ENCODE measurements around the gene FKBP15. TPM values are rescaled to one million over a fixed set of nuclear protein-coding genes. Genes with fewer than 3 reads are reported as not detected.
"Not testable (repeated sequence)": the region's sequence is repeated elsewhere in the genome, so short reads cannot be mapped to it uniquely, and the experiment has no call there.

FKBP15 gene, protein sequence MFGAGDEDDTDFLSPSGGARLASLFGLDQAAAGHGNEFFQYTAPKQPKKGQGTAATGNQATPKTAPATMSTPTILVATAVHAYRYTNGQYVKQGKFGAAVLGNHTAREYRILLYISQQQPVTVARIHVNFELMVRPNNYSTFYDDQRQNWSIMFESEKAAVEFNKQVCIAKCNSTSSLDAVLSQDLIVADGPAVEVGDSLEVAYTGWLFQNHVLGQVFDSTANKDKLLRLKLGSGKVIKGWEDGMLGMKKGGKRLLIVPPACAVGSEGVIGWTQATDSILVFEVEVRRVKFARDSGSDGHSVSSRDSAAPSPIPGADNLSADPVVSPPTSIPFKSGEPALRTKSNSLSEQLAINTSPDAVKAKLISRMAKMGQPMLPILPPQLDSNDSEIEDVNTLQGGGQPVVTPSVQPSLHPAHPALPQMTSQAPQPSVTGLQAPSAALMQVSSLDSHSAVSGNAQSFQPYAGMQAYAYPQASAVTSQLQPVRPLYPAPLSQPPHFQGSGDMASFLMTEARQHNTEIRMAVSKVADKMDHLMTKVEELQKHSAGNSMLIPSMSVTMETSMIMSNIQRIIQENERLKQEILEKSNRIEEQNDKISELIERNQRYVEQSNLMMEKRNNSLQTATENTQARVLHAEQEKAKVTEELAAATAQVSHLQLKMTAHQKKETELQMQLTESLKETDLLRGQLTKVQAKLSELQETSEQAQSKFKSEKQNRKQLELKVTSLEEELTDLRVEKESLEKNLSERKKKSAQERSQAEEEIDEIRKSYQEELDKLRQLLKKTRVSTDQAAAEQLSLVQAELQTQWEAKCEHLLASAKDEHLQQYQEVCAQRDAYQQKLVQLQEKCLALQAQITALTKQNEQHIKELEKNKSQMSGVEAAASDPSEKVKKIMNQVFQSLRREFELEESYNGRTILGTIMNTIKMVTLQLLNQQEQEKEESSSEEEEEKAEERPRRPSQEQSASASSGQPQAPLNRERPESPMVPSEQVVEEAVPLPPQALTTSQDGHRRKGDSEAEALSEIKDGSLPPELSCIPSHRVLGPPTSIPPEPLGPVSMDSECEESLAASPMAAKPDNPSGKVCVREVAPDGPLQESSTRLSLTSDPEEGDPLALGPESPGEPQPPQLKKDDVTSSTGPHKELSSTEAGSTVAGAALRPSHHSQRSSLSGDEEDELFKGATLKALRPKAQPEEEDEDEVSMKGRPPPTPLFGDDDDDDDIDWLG
- polyA plus RNA-seq (2012; ENCODE audit: insufficient read depth, insufficient read length) = 24.1 TPM

DNA sequence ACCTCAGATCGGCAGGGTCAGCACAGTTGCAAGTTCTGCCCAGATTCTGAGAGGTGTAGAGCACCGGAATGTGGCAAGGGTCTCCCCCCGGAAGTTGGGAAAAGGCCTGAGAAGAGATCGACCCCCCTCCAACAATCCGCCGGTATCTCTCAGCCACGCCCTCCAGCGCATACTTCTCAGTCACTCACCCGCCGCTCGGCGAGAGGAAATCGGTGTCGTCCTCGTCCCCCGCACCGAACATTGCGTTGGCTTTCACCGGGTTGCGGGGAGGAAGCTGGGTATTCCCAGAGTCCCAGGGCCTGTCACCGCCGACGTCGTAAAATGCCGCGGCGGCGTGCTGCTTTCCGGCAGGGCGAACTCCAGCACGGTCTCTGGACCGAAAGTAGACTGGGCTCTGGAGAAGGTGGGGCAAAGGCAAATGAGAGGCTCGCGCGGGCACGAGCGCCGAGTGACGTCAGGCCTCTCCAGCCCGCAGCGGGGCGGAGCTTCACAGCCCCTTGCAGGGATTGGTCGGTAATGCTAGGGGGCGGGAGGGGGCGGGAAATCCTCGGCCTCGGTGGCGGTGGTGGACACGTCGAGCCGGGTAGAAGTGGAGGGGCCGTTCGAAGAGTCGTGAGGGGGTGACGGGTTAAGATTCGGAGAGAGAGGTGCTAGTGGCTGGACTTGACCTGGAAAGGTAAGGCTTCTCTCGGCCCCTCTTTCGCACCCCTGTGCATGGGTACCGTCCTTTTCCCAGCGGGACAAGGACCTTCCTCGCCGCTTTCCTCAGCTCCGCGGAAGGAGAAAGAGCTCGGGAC is at the start of gene FKBP15, which contains the start of gene SLC31A1:
TSS of gene FKBP15 (minus strand) at position 275 of the 797 bp plus-strand sequence. CDS start at position 241, 34 bp downstream.
TSS of gene SLC31A1 (plus strand) at position 542 of the 797 bp plus-strand sequence. CDS start 34,605 bp downstream, outside the sequence.
- peak within 1 kb of the TSS; percentile 99 for H3K4me3 ChIP-seq (ENCODE audit: low read length)
- peak; percentile 96 for DNase-seq (ENCODE audit: low read depth, low spot score)

DNA sequence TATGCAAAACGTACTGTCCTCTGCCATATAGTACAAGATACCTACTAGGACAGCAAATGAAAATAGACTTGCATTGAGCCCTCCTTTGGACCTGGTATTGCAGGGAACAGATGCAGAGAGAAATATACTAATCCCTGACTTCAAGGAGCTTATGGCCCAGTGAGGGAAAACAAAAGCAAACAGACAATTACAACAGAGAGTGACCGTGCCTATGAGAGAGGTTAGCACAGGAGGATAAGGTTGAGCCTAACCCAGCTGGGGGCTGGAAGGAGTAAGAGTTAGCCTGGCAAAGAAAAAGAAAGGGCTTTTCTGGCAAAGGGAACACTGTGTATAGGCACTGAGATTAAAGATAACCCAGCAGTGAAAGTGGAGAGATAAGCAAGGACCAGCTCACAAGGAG is 48.8 kb upstream of the FKBP15 start:
- no peak for DNase-seq (ENCODE audit: low read depth, low spot score)
- no peak overlapping the region for H3K4me3 ChIP-seq (ENCODE audit: low read length)

DNA sequence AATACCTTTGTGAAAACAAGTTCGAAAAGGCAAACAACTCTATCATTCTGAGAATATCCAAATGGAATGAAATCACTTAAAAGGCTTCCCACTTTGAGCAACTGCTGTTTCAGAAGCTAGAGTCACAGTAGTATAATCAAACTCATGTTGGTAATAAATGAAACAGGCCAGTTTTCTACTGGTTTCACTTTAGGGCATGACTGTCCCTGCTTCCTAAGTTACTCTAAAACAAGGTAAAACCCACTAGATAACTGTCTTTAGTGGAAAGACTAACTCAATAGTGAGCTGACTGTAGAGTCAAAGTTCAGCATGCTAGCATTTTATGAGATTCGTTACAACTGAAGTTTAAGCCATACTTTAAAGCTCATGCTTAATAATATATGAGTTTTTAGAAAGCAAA is 48.3 kb upstream of the FKBP15 start:
- no peak for DNase-seq (ENCODE audit: low read depth, low spot score)
- H3K4me3 ChIP-seq (ENCODE audit: low read length) = no peak overlapping the region

DNA sequence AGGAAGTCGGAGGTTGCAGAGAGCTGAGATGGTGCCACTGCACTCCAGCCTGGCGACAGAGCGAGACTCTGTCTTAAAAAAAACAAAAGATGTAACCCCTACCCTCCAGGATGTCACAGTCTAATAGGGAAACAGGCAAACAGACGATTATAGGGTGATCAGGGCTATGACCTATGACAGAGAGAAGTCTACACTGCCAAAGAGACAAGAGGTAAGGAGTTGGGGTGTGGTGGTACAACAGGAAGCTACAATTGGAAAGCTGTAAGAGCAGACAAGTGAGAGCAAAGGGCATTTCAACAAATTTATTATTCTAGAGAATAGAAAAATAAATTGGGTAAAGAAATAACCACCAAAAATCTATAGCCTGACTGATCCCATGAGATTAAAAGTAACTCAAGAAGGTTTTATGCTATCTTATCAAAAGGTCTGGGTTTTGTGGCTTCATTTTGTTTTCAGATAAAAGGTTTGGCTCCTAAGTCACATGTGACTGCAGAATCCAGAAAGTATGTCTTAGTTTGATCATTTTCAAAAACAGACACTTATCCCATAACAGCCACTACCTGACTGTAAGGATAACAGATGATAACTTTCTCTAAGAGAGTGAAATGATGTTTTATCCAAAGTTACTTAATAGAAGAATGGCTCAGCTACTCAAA is 47.0 kb upstream of the FKBP15 start:
- no peak for DNase-seq (ENCODE audit: low read depth, low spot score)
- H3K4me3 ChIP-seq (ENCODE audit: low read length) = no peak overlapping the region

DNA sequence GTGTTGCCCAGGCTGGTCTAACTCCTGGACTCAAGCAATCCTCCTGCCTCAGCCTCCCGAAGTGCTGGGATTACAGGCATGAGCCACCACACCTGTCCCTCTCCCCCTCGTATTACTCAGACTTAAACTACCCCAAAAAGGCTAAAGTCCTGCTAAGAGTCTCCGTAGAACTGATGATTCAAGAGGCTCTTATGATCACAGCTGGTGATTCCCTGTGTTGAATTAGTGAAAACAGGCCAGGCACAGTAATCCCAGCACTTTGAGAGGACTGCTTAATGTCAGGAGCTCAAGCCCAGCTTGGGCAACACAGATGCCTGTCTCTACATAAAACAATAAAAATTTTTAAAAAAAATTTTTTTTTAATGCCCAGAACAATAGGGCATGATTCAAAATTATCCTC is 45.1 kb upstream of the FKBP15 start:
- no peak overlapping the region for H3K4me3 ChIP-seq (ENCODE audit: low read length)
- no peak for DNase-seq (ENCODE audit: low read depth, low spot score)

DNA sequence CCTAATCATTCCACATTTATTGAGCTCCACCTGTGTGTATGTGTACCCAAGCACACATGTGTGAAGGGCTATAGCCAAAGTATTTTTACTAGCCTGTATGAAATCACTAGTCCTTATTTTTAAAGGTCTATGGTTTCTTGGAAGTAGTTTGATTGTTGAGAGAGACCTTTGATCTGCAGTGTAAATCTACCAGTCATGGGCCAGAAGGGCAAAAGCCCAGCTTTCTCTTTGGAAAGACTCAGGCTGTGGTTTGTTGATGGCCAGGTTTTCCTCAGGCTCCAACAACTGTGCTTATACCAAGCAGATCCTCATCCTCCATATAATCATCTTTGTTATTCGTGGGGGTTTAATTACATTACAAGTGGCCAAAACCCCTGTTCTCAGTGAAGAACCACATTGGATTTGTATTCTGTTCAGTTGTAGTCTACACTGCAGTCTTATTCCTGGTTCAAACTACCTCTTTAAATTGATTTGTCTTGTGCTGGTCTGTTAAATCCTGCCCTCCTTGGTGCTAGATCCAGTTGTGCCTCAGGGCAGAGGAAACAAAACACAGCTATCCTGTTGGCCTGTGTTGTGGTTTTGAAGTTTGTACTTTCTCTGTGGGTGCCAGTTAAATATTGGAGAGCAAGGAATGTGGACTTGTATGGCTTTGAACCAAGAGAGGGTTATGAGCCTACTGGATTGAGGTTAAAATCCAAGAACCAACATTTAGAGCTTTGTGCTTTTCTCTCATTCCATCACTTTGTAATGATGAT is 41.0 kb upstream of the FKBP15 start:
- no peak overlapping the region for H3K4me3 ChIP-seq (ENCODE audit: low read length)
- DNase-seq (ENCODE audit: low read depth, low spot score) = no peak

DNA sequence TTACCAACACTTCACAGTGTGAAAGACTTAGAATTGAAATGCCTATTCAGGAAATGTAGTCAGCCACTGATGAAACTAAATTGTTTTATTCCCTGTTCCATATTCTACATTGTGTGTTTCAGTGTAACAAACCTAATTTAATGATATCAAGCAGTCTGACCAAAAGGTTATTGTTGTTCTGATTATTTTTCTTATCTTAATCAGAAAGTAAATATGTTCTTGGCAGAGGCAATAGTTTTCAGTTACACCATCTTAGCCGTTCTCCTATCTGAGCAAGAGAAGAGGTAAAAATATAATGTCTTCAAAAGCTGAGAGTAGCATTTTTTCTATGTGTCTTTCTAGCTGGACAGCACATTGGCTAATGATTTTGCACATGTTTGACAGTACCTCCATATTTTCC is 37.2 kb upstream of the FKBP15 start:
- H3K4me3 ChIP-seq (ENCODE audit: low read length) = no peak overlapping the region
- no peak for DNase-seq (ENCODE audit: low read depth, low spot score)

DNA sequence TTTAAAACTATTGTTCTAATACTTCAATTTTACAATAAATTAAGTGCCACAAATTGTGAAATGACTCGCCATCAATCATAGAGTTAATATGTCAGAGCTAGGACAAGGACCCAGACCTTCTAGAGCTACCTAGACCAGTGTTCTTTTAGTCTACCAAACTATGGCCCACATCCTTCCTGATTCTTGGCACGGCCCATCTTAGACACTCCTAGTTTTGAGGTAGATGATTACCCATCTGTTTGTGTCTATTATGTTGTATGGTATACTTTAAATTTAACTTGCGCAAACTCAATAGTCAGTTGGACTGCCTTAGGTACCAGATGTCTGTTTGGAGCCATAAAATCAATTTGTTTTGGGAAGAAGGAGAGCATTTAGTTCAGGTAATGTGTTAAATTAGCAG is 36.8 kb upstream of the FKBP15 start:
- DNase-seq (ENCODE audit: low read depth, low spot score) = no peak
- no peak overlapping the region for H3K4me3 ChIP-seq (ENCODE audit: low read length)

DNA sequence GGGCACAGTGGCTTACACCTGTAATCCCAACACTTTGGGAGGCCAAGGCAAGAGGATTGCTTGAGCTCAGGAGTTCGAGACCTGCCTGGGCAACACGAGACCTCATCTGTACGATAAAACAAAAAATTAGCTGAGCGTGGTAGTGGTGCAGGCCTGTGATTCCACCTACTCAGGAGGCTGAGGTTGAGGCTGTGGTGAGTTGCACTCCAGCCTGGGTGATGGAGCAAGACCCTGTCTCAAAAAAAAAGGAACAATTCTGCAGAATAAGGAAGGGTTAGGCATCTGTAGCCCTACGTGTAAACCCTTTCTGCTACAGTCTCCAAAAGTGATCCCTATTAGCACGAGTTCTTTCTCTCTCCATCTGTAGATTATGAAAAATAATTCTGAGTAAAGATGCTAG is 34.4 kb upstream of the FKBP15 start:
- H3K4me3 ChIP-seq (ENCODE audit: low read length) = no peak overlapping the region
- DNase-seq (ENCODE audit: low read depth, low spot score) = no peak

DNA sequence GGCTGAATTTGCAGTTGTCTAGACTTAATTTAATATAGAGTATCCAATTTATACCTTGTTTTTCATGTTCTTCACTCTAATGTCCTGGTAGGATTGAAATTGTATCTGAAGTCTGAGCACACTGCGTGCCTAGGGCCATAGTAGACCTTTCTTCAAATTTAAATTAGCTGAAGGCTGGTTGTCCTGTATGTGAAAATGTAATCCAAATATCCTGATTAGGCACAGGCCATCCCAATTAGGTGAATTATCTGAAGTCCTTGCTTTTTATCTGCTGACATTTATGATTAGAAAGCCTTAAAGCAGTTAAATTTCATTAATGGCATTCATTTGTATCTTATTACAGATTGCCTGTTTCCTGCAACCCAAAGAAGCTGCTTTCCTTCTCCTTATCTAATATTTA is 33.9 kb upstream of the FKBP15 start:
- DNase-seq (ENCODE audit: low read depth, low spot score) = no peak
- no peak overlapping the region for H3K4me3 ChIP-seq (ENCODE audit: low read length)

DNA sequence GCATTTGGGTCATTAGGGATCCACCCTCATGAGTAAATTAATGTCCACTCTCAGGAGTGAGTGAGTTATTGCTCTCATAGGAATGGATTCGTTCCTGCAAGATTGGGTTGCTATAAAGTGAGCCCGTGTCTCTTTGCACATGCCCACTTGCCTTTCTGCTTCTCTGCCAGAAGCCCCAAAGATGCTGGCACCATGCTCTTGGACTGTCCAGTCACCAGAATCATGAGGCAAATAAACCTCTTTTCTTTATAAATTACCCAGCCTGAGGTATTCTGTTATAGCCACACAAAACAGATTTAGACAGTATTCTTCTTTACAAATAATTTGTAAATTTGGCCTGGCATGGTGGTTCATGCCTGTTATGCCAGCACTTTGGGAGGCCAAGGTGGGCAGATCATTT is 29.7 kb upstream of the FKBP15 start:
- no peak for DNase-seq (ENCODE audit: low read depth, low spot score)
- H3K4me3 ChIP-seq (ENCODE audit: low read length) = no peak overlapping the region

DNA sequence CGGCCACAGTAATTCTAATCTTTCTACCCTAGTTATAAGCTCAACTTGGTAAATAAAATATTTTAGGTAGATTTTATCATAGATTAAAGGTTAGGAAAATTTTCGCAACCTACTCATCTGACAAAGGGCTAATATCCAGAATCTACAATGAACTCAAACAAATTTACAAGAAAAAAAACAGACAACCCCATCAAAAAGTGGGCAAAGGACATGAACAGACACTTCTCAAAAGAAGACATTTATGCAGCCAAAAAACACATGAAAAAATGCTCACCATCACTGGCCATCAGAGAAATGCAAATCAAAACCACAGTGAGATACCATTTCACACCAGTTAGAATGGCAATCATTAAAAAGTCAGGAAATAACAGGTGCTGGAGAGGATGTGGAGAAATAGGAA is 28.6 kb upstream of the FKBP15 start:
- DNase-seq (ENCODE audit: low read depth, low spot score); H3K4me3 ChIP-seq (ENCODE audit: low read length): not testable (repeated sequence)

DNA sequence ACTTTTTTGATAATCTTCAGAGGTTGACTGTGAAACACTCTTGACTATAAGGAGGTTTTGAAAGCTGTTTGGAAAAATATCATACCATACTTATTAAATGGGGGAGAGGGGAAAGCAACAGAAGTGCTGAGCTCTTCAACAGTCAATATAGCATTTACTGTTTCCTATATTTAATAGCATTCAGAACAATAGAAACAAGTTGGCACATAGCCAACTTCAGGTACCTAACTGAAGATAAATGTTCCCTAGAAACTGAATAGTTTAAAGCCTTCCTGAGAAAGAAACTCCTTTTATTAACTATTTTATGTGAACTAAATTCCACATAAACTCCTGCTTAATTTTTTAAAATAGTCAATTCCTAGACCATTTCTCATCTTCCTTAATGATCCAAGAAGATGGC is 26.6 kb upstream of the FKBP15 start:
- H3K4me3 ChIP-seq (ENCODE audit: low read length) = no peak overlapping the region
- no peak for DNase-seq (ENCODE audit: low read depth, low spot score)

DNA sequence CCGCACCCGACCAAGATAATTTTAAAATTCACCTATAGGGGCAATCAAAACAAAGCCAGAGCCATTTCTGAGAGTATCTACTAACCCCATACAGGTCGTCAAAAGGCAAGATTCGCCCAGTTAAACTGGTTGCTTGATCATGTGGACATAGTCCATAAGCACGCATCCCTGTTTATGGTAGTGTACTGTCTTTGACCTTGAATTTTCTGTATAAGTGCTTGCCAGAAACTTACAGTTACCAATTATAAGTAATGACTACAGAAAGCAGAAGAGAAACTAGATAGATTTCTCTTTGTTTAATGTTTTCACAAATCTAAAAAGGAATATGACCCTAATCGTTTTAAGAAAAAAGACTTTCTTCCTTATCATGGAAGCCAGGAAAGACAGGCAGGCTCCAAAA is 25.9 kb upstream of the FKBP15 start:
- DNase-seq (ENCODE audit: low read depth, low spot score) = no peak

DNA sequence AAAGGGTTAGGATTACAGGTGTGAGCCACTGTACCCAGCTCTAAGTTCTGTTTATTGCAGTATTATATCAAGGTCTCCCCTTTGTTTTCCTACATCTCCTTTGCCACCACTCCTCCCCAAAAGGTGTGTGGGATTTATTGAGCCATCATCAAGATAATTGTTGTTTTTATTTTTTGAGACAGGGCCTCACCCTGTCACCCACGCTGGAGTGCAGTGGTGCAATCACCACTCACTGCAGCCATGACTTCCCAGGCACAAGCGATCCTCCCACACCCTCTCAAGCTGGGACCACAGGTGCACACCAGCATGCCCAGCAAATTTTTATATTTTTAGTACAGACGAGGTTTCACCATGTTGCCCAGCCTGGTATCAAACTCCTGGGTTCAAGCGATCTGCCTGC is 24.8 kb upstream of the FKBP15 start:
- no peak overlapping the region for H3K4me3 ChIP-seq (ENCODE audit: low read length)
- DNase-seq (ENCODE audit: low read depth, low spot score) = no peak

More for the DNA sequence above, 25.9 kb upstream of the FKBP15 start:
- H3K4me3 ChIP-seq (ENCODE audit: low read length) = no peak overlapping the region

DNA sequence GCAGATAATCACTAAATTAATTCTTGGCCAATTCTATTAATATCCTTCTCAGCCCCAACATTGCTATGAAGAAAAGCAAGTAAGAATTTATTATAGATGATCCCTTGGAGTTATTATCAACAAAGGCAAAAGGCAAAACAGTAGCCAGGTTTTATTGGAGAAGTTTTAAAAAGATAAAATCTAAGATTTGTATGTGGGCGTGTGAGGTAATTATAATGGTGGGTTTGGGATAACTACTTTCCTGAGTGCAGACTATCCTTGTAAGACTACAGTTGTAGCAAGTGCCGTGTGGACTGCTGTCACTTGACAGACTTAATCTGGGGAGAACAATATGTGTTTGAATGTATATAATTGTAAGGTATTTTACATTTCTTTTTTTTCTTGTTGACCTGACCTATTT is 23.5 kb upstream of the FKBP15 start:
- H3K4me3 ChIP-seq (ENCODE audit: low read length) = no peak overlapping the region
- DNase-seq (ENCODE audit: low read depth, low spot score) = no peak

DNA sequence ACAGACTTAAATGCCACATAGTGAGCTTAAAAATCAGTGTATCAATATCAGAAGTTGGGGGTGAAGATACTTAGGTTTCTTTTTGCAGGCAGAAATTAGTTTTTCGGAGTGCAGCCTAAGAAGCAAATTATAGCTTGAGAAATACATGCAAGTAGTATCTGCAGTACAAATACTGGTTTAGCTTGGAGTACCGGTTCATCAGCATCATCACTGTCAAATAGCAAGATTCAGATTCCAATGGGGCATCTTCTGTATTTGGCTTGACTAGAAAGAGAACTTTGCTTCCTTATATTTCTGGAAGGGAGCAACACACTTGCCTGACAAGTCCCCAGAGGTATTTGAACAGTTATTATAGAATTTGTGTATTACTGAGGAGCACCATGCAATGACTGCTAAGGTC is 20.1 kb upstream of the FKBP15 start:
- no peak overlapping the region for H3K4me3 ChIP-seq (ENCODE audit: low read length)
- DNase-seq (ENCODE audit: low read depth, low spot score) = no peak

DNA sequence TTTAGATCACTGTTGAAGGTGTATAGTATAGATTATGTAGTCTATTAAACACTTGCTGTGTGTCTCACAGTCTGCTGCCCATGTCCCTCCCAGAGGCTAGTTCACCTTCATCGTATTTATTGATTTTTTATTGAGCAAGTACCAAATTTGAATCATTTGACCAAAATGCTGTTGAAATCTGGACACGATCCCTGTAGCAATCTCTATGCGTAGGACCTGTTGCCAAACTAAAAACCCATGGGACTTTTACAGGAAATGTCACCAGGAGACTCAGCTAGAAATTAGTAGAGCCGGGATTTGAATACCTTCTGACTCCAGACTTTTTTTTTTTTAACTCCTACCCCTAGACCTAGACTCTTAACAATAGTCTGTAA is 17.8 kb upstream of the FKBP15 start:
- no peak for DNase-seq (ENCODE audit: low read depth, low spot score)

More for the DNA sequence above, 17.8 kb upstream of the FKBP15 start:
- no peak overlapping the region for H3K4me3 ChIP-seq (ENCODE audit: low read length)

Data from Jurkat, Clone E6-1 (cell line).